Occipital lobe (tissue), 2 donors: ENCODE measurements around the gene QDPR. TPM values are rescaled to one million over a fixed set of nuclear protein-coding genes. Genes with fewer than 3 reads are reported as not detected.
A peak's percentile ranks its signal among the peaks of the same experiment; 100 is the strongest.

Experiments
- DNase-seq: peaks from one replicate; lab custom pipeline; 2025; lab: John Stamatoyannopoulos, UW
- total RNA-seq: library from RNA; depleted of rRNA; stranded (reverse); fragments of >200 nt; gene quantifications from one replicate; pipeline ENCODE4 v1.2.3, GENCODE V29; 2014

QDPR gene
- total RNA-seq, 1 donor from 2014 or later: 36.2 TPM

GRCh38 chr4:17528551-17529165 lies 16.8 kb upstream of the QDPR start:
- no peak for DNase-seq

- DNase-seq: no peak
These were observed 15.0 kb upstream of the QDPR start for GRCh38 chr4:17526695-17527477.

GRCh38 chr4:17523662-17524061 lies 11.8 kb upstream of the QDPR start:
- no peak for DNase-seq

GRCh38 chr4:17521595-17521994 lies 9.7 kb upstream of the QDPR start:
- DNase-seq: no peak

- DNase-seq: no peak
These were observed 5.8 kb upstream of the QDPR start for GRCh38 chr4:17517664-17518063.

- no peak for DNase-seq
These were observed 5.1 kb upstream of the QDPR start for GRCh38 chr4:17516980-17517379.

GRCh38 chr4:17515445-17516407 lies 3.8 kb upstream of the QDPR start:
- no peak for DNase-seq

GRCh38 chr4:17514865-17515264 lies 3.0 kb upstream of the QDPR start, which contains the start of gene CLRN2:
CLRN2 (plus strand) TSS chr4:17515165; CDS start chr4:17515267, 102 bp downstream.
- no peak for DNase-seq

- DNase-seq: no peak
These were observed 1.2 kb upstream of the QDPR start for GRCh38 chr4:17512973-17513665.

GRCh38 chr4:17511509-17511949 lies 361 bp downstream of the QDPR start:
- peak; percentile 73 for DNase-seq

GRCh38 chr4:17511051-17511450 lies 839 bp downstream of the QDPR start:
- peak; percentile 16 for DNase-seq

GRCh38 chr4:17510582-17510981 lies 1.3 kb downstream of the QDPR start:
- no peak for DNase-seq

- no peak for DNase-seq
These were observed 7.8 kb downstream of the QDPR start for GRCh38 chr4:17504081-17504480.

GRCh38 chr4:17502756-17503155 lies 9.1 kb downstream of the QDPR start:
- DNase-seq: no peak

GRCh38 chr4:17500574-17500973 lies 11.3 kb downstream of the QDPR start:
- no peak for DNase-seq

GRCh38 chr4:17497890-17498523 lies 13.9 kb downstream of the QDPR start:
- DNase-seq: no peak

GRCh38 chr4:17494258-17495190 lies 17.4 kb downstream of the QDPR start:
- DNase-seq: peak; percentile 15

GRCh38 chr4:17493619-17494018 lies 18.3 kb downstream of the QDPR start:
- DNase-seq: no peak

GRCh38 chr4:17492876-17493275 lies 19.0 kb downstream of the QDPR start:
- no peak for DNase-seq
